ENCODE data around the gene PRRX1. TPM values are rescaled to one million over a fixed set of nuclear protein-coding genes. Genes with fewer than 3 reads are reported as not detected.

The PRRX1 gene
- total and polyA plus RNA-seq, 8 donors: 1.0 to 11.6 (median 2.3) TPM

GRCh38 chr1:170725326-170725725 lies 61.4 kb downstream of the PRRX1 start:
- no peak for TF ChIP-seq CTCF (IDR thresholded peaks at IDR 0.05)
- WGBS, 2 donors: 43 to 54% methylated on average over 1 of the region's 1 CpG
- no peak for DNase-seq
- no peak for FAIRE-seq
- no peak for ATAC-seq
- intact Hi-C loops (cut with DNase I): no loop called here
- Histone ChIP-seq H3K4me1 (no peaks in the 10 kb centered on the region), H3K36me3 (no peaks in the 10 kb centered on the region), H3K9me3 (no peaks in the 10 kb centered on the region), H3K27ac (no peak overlapping the region), H3K4me3 (no peak overlapping the region), H3K27me3 (no peaks in the 10 kb centered on the region)

GRCh38 chr1:170727963-170728362 lies 64.0 kb downstream of the PRRX1 start:
- intact Hi-C loops (cut with DNase I): no loop called here
- Histone ChIP-seq H3K4me1 (no peaks in the 10 kb centered on the region), H3K9me3 (no peaks in the 10 kb centered on the region), H3K36me3 (no peaks in the 10 kb centered on the region), H3K4me3 (no peak overlapping the region), H3K27ac (no peak overlapping the region), H3K27me3 (no peaks in the 10 kb centered on the region)
- no peak for ATAC-seq
- 68 to 81% methylated on average over 5 of the region's 5 CpGs for WGBS, 2 donors
- DNase-seq: no peak
- no peak for TF ChIP-seq CTCF (IDR thresholded peaks at IDR 0.05)
- FAIRE-seq: no peak

GRCh38 chr1:170729225-170730002 lies 65.5 kb downstream of the PRRX1 start:
- ATAC-seq (no peak), FAIRE-seq (no peak), DNase-seq (no peak)
- WGBS, 2 donors: 50 to 58% methylated on average over 6 of the region's 6 CpGs
- Histone ChIP-seq H3K27ac (no peak overlapping the region), H3K9me3 (no peaks in the 10 kb centered on the region), H3K4me1 (no peaks in the 10 kb centered on the region), H3K4me3 (no peak overlapping the region), H3K36me3 (no peaks in the 10 kb centered on the region), H3K27me3 (no peaks in the 10 kb centered on the region)
- intact Hi-C loops (cut with DNase I): no loop called here
- no peak for TF ChIP-seq CTCF (IDR thresholded peaks at IDR 0.05)

- ATAC-seq (no peak), FAIRE-seq (no peak), DNase-seq (no peak)
- Histone ChIP-seq H3K36me3 (no peaks in the 10 kb centered on the region), H3K27ac (no peak overlapping the region), H3K4me3 (no peak overlapping the region), H3K9me3 (no peaks in the 10 kb centered on the region), H3K27me3 (no peaks in the 10 kb centered on the region), H3K4me1 (no peaks in the 10 kb centered on the region)
- no peak for TF ChIP-seq CTCF (IDR thresholded peaks at IDR 0.05)
- intact Hi-C loops (cut with DNase I): no loop called here
- 42 to 46% methylated on average over 6 of the region's 6 CpGs for WGBS, 2 donors
Measured at GRCh38 chr1:170730014-170730413, 66.1 kb downstream of the PRRX1 start.

GRCh38 chr1:170730438-170730837 lies 66.5 kb downstream of the PRRX1 start:
- Histone ChIP-seq H3K36me3 (no peaks in the 10 kb centered on the region), H3K9me3 (no peaks in the 10 kb centered on the region), H3K27me3 (no peaks in the 10 kb centered on the region), H3K4me1 (no peaks in the 10 kb centered on the region), H3K27ac (no peak overlapping the region), H3K4me3 (no peak overlapping the region)
- 56 to 72% methylated on average over 6 of the region's 6 CpGs for WGBS, 2 donors
- intact Hi-C loops (cut with DNase I): no loop called here
- TF ChIP-seq CTCF (IDR thresholded peaks at IDR 0.05): no peak
- no peak for FAIRE-seq
- no peak for DNase-seq
- ATAC-seq: no peak
